ENCODE measurements around the gene CYP46A1. TPM values are rescaled to one million over a fixed set of nuclear protein-coding genes. Genes with fewer than 3 reads are reported as not detected.

The CYP46A1 gene
- total RNA-seq, 2 experiments from 2014 or later: 0.11 to 0.22 TPM

DNA sequence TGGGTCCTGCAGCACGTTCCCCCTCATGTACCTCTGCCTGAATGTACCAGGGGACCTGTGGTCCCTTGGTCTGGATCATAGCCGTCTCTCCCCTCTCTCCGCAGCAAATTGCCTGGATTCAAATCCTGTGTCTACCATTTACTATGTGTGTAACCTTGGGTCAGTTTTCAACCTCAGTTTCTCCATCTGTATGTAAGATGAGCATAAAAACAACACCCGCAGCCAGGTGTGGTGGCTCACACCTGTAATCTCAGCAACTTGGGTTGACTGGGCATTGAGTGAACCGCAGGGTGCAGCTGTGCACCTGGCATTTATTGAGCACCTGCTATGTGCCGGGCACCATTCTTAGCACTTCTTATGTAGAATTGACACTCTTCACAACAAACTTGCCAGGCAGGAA, 14.1 kb downstream of the CYP46A1 start:
- Histone ChIP-seq H3K27me3 (ENCODE audit: control insufficient read depth in 1 of 2, insufficient read depth in 2 of 2, low read length in 2 of 2) (peaks cover 0 to 2% of the 10 kb centered on the region in 2 experiments), H3K4me1 (ENCODE audit: insufficient read depth, low read length) (peaks cover 12% of the 10 kb centered on the region), H3K4me3 (ENCODE audit: low read length) (no peak overlapping the region), H3K27ac (ENCODE audit: low read depth in 1 of 2, low read length in 2 of 2) (no peak overlapping the region), H3K9me3 (ENCODE audit: control insufficient read depth in 1 of 2, insufficient read depth in 1 of 2, low read length in 2 of 2) (peaks cover 0 to 10% of the 10 kb centered on the region in 2 experiments), H3K36me3 (ENCODE audit: insufficient read depth, low read length) (no peaks in the 10 kb centered on the region)
- Mint-ChIP-seq H3K36me3 (ENCODE audit: low read depth) (no peaks in the 10 kb centered on the region), H3K4me1 (ENCODE audit: low read depth) (no peaks in the 10 kb centered on the region), H3K4me3 (no peak overlapping the region), H3K27me3 (peaks cover 14% of the 10 kb centered on the region), H3K27ac (no peak overlapping the region), H3K9me3 (no peaks in the 10 kb centered on the region)
- intact Hi-C loops (cut with DNase I, micrococcal nuclease): no loop called here
- ChIA-PET POLR2A (no interaction called here), CTCF (interaction anchor here (1.3 kb wide), 1 partner anchor 10 kb away, joined by 3 read pairs; no protein-coding TSS in a partner anchor)
- ATAC-seq (ENCODE audit: poor library complexity): no peak
- TF ChIP-seq, protein P1, sequence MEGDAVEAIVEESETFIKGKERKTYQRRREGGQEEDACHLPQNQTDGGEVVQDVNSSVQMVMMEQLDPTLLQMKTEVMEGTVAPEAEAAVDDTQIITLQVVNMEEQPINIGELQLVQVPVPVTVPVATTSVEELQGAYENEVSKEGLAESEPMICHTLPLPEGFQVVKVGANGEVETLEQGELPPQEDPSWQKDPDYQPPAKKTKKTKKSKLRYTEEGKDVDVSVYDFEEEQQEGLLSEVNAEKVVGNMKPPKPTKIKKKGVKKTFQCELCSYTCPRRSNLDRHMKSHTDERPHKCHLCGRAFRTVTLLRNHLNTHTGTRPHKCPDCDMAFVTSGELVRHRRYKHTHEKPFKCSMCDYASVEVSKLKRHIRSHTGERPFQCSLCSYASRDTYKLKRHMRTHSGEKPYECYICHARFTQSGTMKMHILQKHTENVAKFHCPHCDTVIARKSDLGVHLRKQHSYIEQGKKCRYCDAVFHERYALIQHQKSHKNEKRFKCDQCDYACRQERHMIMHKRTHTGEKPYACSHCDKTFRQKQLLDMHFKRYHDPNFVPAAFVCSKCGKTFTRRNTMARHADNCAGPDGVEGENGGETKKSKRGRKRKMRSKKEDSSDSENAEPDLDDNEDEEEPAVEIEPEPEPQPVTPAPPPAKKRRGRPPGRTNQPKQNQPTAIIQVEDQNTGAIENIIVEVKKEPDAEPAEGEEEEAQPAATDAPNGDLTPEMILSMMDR (IDR thresholded peaks at IDR 0.05): no peak
- no peak for DNase-seq

DNA sequence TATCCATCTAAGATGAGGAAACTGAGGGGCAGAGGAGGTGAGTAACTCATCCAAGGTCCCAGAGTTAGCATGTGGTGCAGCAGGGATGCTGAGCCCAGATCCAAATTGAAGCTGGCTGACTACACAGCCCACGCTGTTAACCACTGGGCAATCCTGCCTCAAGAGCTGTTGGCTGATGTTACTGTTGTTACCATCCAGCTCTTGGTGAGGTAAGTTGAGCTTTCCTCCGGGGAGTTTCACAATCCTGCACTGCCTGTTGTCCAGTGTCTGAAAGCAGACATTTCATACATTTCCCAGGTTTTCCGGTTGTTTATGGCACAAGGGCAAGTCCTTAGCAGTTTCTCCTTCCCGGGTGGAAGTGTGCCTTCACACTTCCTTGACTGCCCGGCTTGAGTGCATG, 14.5 kb downstream of the CYP46A1 start:
- ChIA-PET CTCF (no interaction called here), POLR2A (no interaction called here)
- Mint-ChIP-seq H3K4me1 (ENCODE audit: low read depth) (no peaks in the 10 kb centered on the region), H3K36me3 (ENCODE audit: low read depth) (peaks cover 2% of the 10 kb centered on the region), H3K27me3 (peaks cover 14% of the 10 kb centered on the region), H3K27ac (no peak overlapping the region), H3K4me3 (no peak overlapping the region), H3K9me3 (peaks cover 3% of the 10 kb centered on the region)
- DNase-seq: no peak
- TF ChIP-seq, protein P1 (IDR thresholded peaks at IDR 0.05): no peak
- ATAC-seq (ENCODE audit: poor library complexity): no peak
- H3K4me3 ChIP-seq (ENCODE audit: low read length): no peak overlapping the region
- H3K9me3 ChIP-seq (ENCODE audit: control insufficient read depth in 1 of 2, insufficient read depth in 1 of 2, low read length in 2 of 2): peaks cover 3 to 14% of the 10 kb centered on the region in 2 experiments
- intact Hi-C loops (cut with DNase I, micrococcal nuclease): no loop called here
- H3K4me1 ChIP-seq (ENCODE audit: insufficient read depth, low read length): peaks cover 12% of the 10 kb centered on the region
- no peaks in the 10 kb centered on the region for H3K36me3 ChIP-seq (ENCODE audit: insufficient read depth, low read length)
- H3K27ac ChIP-seq (ENCODE audit: low read depth in 1 of 2, low read length in 2 of 2): no peak overlapping the region
- H3K27me3 ChIP-seq (ENCODE audit: control insufficient read depth in 1 of 2, insufficient read depth in 2 of 2, low read length in 2 of 2): peaks cover 0 to 4% of the 10 kb centered on the region in 2 experiments

DNA sequence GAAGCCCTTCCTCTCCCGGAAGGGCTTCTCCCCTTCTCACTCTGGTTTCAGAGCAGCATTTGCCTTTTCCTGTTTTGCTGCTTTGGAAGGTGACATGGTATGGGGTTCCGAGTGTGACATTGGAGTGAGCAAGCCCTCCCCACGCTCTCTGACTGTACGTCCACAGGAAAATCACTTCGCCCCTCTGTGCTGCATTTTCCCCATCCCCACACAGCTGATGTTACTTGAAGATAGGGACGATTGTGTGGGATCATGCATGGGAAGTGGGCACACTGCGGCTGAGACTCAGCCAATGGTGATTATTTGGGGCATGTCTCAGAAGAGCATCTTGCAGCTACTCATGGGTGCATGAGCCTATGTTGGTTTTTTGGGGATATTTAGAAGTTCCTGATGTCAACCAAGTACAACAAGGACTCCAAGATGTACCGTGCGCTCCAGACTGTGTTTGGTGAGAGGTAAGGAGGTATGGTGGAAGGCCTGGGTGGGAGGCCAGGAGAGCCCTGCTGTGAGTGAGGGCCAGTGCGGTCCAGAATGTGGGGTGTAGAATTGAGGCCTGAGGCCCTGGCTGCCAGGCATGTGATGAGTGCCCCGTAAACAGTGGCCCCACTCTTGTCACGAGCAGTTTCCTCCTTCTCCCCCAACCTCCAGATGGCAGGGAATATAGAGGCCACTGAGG, 15.1 kb downstream of the CYP46A1 start:
- ATAC-seq (ENCODE audit: poor library complexity): no peak
- CTCF ChIA-PET: no interaction called here

More for the DNA sequence above, 15.1 kb downstream of the CYP46A1 start:
- Histone ChIP-seq H3K9me3 (ENCODE audit: control insufficient read depth in 1 of 2, insufficient read depth in 1 of 2, low read length in 2 of 2) (peaks cover 6 to 18% of the 10 kb centered on the region in 2 experiments), H3K4me3 (ENCODE audit: low read length) (no peak overlapping the region), H3K27me3 (ENCODE audit: control insufficient read depth in 1 of 2, insufficient read depth in 2 of 2, low read length in 2 of 2) (peaks cover 0 to 4% of the 10 kb centered on the region in 2 experiments), H3K36me3 (ENCODE audit: insufficient read depth, low read length) (no peaks in the 10 kb centered on the region), H3K27ac (ENCODE audit: low read depth in 1 of 2, low read length in 2 of 2) (no peak overlapping the region), H3K4me1 (ENCODE audit: insufficient read depth, low read length) (peaks cover 12% of the 10 kb centered on the region)
- Mint-ChIP-seq H3K27ac (no peak overlapping the region), H3K36me3 (ENCODE audit: low read depth) (peaks cover 4% of the 10 kb centered on the region), H3K27me3 (peaks cover 14% of the 10 kb centered on the region), H3K9me3 (peaks cover 6% of the 10 kb centered on the region), H3K4me1 (ENCODE audit: low read depth) (no peaks in the 10 kb centered on the region), H3K4me3 (no peak overlapping the region)
- intact Hi-C loops (cut with DNase I, micrococcal nuclease): no loop called here
- POLR2A ChIA-PET: no interaction called here
- TF ChIP-seq, protein P1 (IDR thresholded peaks at IDR 0.05): no peak
- no peak for DNase-seq

All from CD4-positive, alpha-beta T cell (primary cell).